GM12891 (cell line): ENCODE results near the gene ATG10.

Experiments used
- POLR2A ChIP-seq: IDR thresholded peaks from 2 replicates; pipeline ENCODE4 v1.6.1; 2011; ENCODE audit warnings: low read depth, low read length, control low read depth
- POLR2AphosphoS5 ChIP-seq: IDR thresholded peaks from 2 replicates; pipeline ENCODE4 v1.6.1; 2011; ENCODE audit warnings: low read depth, low read length, control low read depth
- TAF1 ChIP-seq: IDR thresholded peaks from 2 replicates; pipeline ENCODE4 v1.6.1; 2011; ENCODE audit warnings: low read depth, low read length, control low read depth

DNA sequence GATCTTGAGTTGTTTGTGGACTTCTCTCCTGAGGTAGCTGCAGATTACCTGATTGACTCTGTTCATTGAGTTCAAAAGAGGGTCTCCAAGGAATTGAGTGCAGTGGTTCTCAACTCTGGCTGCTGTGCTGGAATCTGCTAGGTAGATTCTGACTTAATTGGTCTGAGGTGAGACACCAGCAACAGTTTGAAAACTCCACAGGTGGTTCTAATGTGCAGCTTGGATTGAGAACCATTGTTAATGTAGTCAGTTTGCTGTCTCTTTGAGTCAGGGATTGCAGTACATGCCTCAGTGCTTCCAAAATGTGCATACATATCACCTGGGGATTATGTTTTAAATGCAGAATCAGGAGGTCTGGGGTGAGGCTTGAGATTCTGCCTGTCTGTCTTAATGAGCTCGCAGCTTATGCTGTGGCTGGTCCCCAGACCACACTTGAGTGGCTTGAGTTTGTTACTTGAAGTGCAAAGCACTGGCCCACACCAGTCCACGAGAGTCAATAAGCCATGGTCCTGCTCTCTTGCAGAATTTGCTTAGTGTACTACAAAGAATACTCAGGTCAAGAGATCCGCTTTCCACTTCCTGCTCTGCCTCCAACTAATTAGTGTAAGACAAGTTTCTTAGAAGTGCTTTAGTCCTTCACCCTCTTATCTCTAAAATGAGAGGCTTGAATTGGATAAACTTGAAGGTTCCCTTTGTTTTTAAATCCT lies 82.3 kb downstream of the ATG10 start:
- TF ChIP-seq POLR2A (no peak), POLR2AphosphoS5 (no peak), TAF1 (no peak)
